ENCODE results near the gene SRMS. TPM values are rescaled to one million over a fixed set of nuclear protein-coding genes. Genes with fewer than 3 reads are reported as not detected.
A peak's percentile ranks its signal among the peaks of the same experiment; 100 is the strongest.
"Not testable (repeated sequence)": the region's sequence is repeated elsewhere in the genome, so short reads cannot be mapped to it uniquely, and the experiment has no call there.

The SRMS gene
- total RNA-seq, 1 experiment from 2014 or later, result not detected

- DNase-seq (ENCODE audit: low read depth), result no peak
Measured at GRCh38 chr20:63525185-63525584, 22.4 kb downstream of the SRMS start.

- no peak for DNase-seq (ENCODE audit: low read depth)
Measured at GRCh38 chr20:63522981-63523611, 24.5 kb downstream of the SRMS start.

- no peak for DNase-seq (ENCODE audit: low read depth)
Measured at GRCh38 chr20:63522091-63522868, 25.3 kb downstream of the SRMS start.

GRCh38 chr20:63521602-63522001 lies 25.9 kb downstream of the SRMS start:
- DNase-seq (ENCODE audit: low read depth), result no peak

GRCh38 chr20:63520934-63521601 lies 26.5 kb downstream of the SRMS start:
- peak; percentile 75 for DNase-seq (ENCODE audit: low read depth)

GRCh38 chr20:63520504-63520933 lies 27.0 kb downstream of the SRMS start, which contains the start of gene PPDPF:
TSS of gene PPDPF (plus strand) at chr20:63520765. CDS start at chr20:63521309, 544 bp downstream.
- peak; percentile 74 for DNase-seq (ENCODE audit: low read depth)

GRCh38 chr20:63519668-63520503 lies 27.7 kb downstream of the SRMS start:
- peak; percentile 57 for DNase-seq (ENCODE audit: low read depth)

- no peak for DNase-seq (ENCODE audit: low read depth)
Measured at GRCh38 chr20:63518946-63519667, 28.4 kb downstream of the SRMS start.

- DNase-seq (ENCODE audit: low read depth), result no peak
Measured at GRCh38 chr20:63518351-63518861, 29.1 kb downstream of the SRMS start.

GRCh38 chr20:63517376-63518309 lies 29.9 kb downstream of the SRMS start:
- DNase-seq (ENCODE audit: low read depth), result no peak

- DNase-seq (ENCODE audit: low read depth), result not testable (repeated sequence)
Measured at GRCh38 chr20:63514520-63514919, 33.0 kb downstream of the SRMS start.

GRCh38 chr20:63513207-63513606 lies 34.3 kb downstream of the SRMS start:
- DNase-seq (ENCODE audit: low read depth), result no peak

- DNase-seq (ENCODE audit: low read depth), result no peak
Measured at GRCh38 chr20:63509088-63509564, 38.4 kb downstream of the SRMS start.

GRCh38 chr20:63508072-63508768 lies 39.3 kb downstream of the SRMS start:
- no peak for DNase-seq (ENCODE audit: low read depth)

GRCh38 chr20:63507083-63507743 lies 40.3 kb downstream of the SRMS start:
- no peak for DNase-seq (ENCODE audit: low read depth)

- no peak for DNase-seq (ENCODE audit: low read depth)
Measured at GRCh38 chr20:63505723-63506122, 41.8 kb downstream of the SRMS start.

GRCh38 chr20:63505281-63505680 lies 42.3 kb downstream of the SRMS start:
- no peak for DNase-seq (ENCODE audit: low read depth)

GRCh38 chr20:63504642-63505041 lies 42.9 kb downstream of the SRMS start:
- no peak for DNase-seq (ENCODE audit: low read depth)
